Measurements from ENCODE around the gene SPRYD3.
"Not testable (repeated sequence)": the region's sequence is repeated elsewhere in the genome, so short reads cannot be mapped to it uniquely, and the experiment has no call there.

- TF ChIP-seq EZH2phosphoT487, CTCF (IDR thresholded peaks at IDR 0.05): not testable (repeated sequence)
These were observed 45.4 kb downstream of the SPRYD3 start for GRCh38 chr12:53033832-53034231.
